Activated T-cell treated with anti-CD3 and anti-CD28 coated beads, Interleukin-2, amount 50 U/mL, for 24 hours (primary cell): ENCODE data around the gene ADCY5.

Source experiments
- DNase-seq: peaks from one replicate; pipeline ENCODE4 v3.0.0-alpha.2; 2020
- H3K27ac Mint-ChIP-seq: 2 replicates; pipeline ENCODE4 v1.8.0; 2020; ENCODE audit warnings: mild to moderate bottlenecking, mixed read lengths
- H3K27me3 Mint-ChIP-seq: 2 replicates; pipeline ENCODE4 v1.8.0; 2020; ENCODE audit warnings: mixed read lengths
- H3K36me3 Mint-ChIP-seq: 2 replicates; pipeline ENCODE4 v1.8.0; 2020; ENCODE audit warnings: low read depth, mixed read lengths
- H3K4me1 Mint-ChIP-seq: 2 replicates; pipeline ENCODE4 v1.8.0; 2020; ENCODE audit warnings: low read depth, mixed read lengths
- H3K4me3 Mint-ChIP-seq: 2 replicates; pipeline ENCODE4 v1.8.0; 2020; ENCODE audit warnings: mild to moderate bottlenecking, moderate library complexity, mixed read lengths
- H3K9me3 Mint-ChIP-seq: 2 replicates; pipeline ENCODE4 v1.8.0; 2020; ENCODE audit warnings: mixed read lengths

Gene ADCY5

GRCh38 chr3:123396171-123397049, 52.5 kb downstream of the ADCY5 start:
- H3K4me3 Mint-ChIP-seq: no peak overlapping the region
- H3K4me1 Mint-ChIP-seq: no peaks in the 10 kb centered on the region
- no peaks in the 10 kb centered on the region for H3K9me3 Mint-ChIP-seq
- no peak for DNase-seq
- H3K27ac Mint-ChIP-seq: no peak overlapping the region
- peaks cover 32% of the 10 kb centered on the region for H3K27me3 Mint-ChIP-seq
- no peaks in the 10 kb centered on the region for H3K36me3 Mint-ChIP-seq

GRCh38 chr3:123395235-123395634, 53.7 kb downstream of the ADCY5 start:
- no peak overlapping the region for H3K27ac Mint-ChIP-seq
- H3K4me3 Mint-ChIP-seq: no peak overlapping the region
- DNase-seq: no peak
- peaks cover 28% of the 10 kb centered on the region for H3K27me3 Mint-ChIP-seq
- H3K36me3 Mint-ChIP-seq: no peaks in the 10 kb centered on the region
- H3K4me1 Mint-ChIP-seq: no peaks in the 10 kb centered on the region
- H3K9me3 Mint-ChIP-seq: no peaks in the 10 kb centered on the region

- H3K9me3 Mint-ChIP-seq: no peaks in the 10 kb centered on the region
- H3K36me3 Mint-ChIP-seq: no peaks in the 10 kb centered on the region
- H3K27ac Mint-ChIP-seq: no peak overlapping the region
- no peaks in the 10 kb centered on the region for H3K4me1 Mint-ChIP-seq
- H3K4me3 Mint-ChIP-seq: no peak overlapping the region
- no peak for DNase-seq
- H3K27me3 Mint-ChIP-seq: peaks cover 21% of the 10 kb centered on the region
Observed at GRCh38 chr3:123394391-123395020, 54.4 kb downstream of the ADCY5 start.

DNA sequence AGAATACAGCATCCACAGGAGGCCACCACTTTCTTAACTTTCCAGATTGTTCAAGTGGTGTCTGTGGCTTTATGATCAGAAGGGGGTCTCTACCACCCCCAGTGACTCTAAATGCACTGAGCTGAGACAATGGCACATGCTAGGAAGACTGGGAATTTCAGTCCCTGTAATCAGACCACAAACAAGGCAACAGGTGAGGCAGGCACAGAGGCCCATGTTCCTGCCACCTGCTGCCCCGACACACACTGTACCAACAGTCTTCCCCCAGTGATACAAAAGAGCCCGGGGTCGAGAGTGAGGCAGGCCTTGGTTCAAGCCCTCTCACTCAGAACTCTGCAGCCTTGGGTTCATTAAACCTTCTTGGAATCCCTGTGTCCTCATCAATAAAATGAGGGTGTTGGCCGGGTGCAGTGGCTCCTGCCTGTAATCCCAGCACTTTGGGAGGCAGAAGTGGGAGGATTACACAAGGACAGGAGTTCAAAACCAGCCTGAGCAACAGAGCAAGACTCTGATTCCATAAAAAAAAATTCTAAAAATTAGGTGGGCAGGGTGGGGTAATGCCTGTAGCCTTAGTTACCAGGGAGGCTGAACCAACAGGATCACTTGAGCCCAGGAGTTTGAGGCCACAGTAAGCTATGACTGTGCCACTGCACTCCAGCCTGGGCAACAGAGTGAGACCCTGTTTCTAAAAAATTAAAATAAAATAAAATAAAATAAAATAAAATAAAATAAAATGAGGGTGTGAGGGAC, 55.8 kb downstream of the ADCY5 start:
- Mint-ChIP-seq H3K4me1 (no peaks in the 10 kb centered on the region), H3K4me3 (no peak overlapping the region), H3K27me3 (peaks cover 12% of the 10 kb centered on the region), H3K27ac (no peak overlapping the region), H3K9me3 (no peaks in the 10 kb centered on the region), H3K36me3 (no peaks in the 10 kb centered on the region)
- no peak for DNase-seq

- DNase-seq: no peak
- Mint-ChIP-seq H3K27me3 (peaks cover 13% of the 10 kb centered on the region), H3K9me3 (no peaks in the 10 kb centered on the region), H3K36me3 (no peaks in the 10 kb centered on the region), H3K4me3 (no peak overlapping the region), H3K4me1 (no peaks in the 10 kb centered on the region), H3K27ac (no peak overlapping the region)
Observed at GRCh38 chr3:123392368-123392767, 56.5 kb downstream of the ADCY5 start.

DNA sequence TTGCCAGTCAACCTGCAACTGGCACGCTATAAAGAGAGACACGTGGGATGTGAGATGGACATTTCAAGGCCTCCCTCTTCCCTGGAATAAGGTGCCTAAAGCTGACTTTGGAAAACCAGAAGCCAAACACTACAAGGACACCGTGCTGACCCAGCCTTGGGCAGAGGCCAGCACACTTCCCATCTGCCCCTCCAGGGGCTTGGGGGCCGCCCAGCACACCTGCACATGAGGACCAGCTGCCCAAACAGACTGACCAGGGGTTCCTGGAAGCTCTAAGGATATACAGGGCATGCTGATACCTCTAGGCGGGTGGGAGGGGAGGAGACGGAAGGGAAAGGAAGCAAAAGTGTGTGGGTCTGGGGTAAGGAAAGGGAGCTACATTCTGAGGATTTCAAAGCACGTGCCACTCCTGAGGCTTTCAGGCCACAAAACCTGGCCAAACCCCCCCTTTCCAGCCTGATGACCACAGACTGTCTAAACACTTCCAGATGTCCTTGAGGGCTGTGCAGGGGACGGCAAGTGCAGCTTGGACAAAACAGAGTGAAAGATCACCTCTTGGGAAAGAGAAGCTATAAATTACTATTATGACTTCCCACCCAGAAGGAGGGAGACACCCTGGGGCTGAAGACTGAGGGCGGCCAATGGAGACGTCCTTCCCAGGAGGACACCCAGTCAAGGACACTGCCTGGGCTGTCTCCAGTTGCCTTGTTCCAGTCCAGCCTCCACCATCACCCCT, 57.9 kb downstream of the ADCY5 start:
- Mint-ChIP-seq H3K27me3 (peaks cover 25% of the 10 kb centered on the region), H3K4me3 (no peak overlapping the region), H3K9me3 (no peaks in the 10 kb centered on the region), H3K4me1 (no peaks in the 10 kb centered on the region), H3K36me3 (no peaks in the 10 kb centered on the region), H3K27ac (no peak overlapping the region)
- no peak for DNase-seq

DNA sequence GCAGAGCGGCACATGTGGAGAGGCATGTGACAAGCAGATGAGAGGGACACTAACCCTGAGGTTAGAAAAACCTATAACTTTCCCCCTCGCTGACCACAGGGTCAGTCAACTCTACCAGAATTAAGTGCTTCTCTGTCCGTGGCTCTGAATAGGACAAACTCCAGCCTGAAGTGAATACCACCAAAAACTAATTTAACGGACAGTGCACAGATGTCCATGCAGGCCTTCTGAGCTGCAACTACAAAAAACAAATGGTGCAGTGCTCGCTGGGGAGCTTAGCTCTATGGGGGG, 59.3 kb downstream of the ADCY5 start:
- DNase-seq: no peak
- Mint-ChIP-seq H3K4me1 (no peaks in the 10 kb centered on the region), H3K9me3 (no peaks in the 10 kb centered on the region), H3K36me3 (no peaks in the 10 kb centered on the region), H3K4me3 (no peak overlapping the region), H3K27me3 (peaks cover 22% of the 10 kb centered on the region), H3K27ac (no peak overlapping the region)

GRCh38 chr3:123388811-123389627, 59.9 kb downstream of the ADCY5 start:
- Mint-ChIP-seq H3K4me3 (no peak overlapping the region), H3K36me3 (no peaks in the 10 kb centered on the region), H3K27me3 (peaks cover 17% of the 10 kb centered on the region), H3K4me1 (no peaks in the 10 kb centered on the region), H3K27ac (no peak overlapping the region), H3K9me3 (no peaks in the 10 kb centered on the region)
- no peak for DNase-seq

DNA sequence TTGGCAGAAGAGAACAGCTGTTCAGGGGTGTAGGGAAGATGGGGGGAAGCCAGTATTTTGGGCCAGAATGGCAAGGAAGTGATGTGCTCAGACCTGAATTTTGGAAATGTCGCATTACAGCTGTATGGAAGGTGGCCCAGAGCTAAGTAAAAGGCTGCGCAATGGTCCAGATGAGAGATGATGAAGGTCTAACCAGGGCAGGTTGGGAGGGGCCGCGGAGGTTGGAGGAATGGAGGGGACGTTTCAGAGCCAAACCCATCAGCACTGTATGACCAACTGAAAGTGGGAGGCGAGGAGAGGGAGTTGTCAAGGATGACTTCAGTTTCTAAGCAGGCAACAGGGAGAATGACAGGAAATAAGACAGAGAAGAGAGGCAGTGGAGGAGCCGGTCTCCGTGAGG, 60.8 kb downstream of the ADCY5 start:
- DNase-seq: no peak
- H3K4me1 Mint-ChIP-seq: no peaks in the 10 kb centered on the region
- H3K27ac Mint-ChIP-seq: no peak overlapping the region
- no peaks in the 10 kb centered on the region for H3K9me3 Mint-ChIP-seq
- H3K27me3 Mint-ChIP-seq: peaks cover 17% of the 10 kb centered on the region
- H3K36me3 Mint-ChIP-seq: no peaks in the 10 kb centered on the region
- H3K4me3 Mint-ChIP-seq: no peak overlapping the region

- H3K27me3 Mint-ChIP-seq: peaks cover 17% of the 10 kb centered on the region
- no peak for DNase-seq
- H3K36me3 Mint-ChIP-seq: no peaks in the 10 kb centered on the region
- H3K4me1 Mint-ChIP-seq: no peaks in the 10 kb centered on the region
- no peaks in the 10 kb centered on the region for H3K9me3 Mint-ChIP-seq
- no peak overlapping the region for H3K4me3 Mint-ChIP-seq
- no peak overlapping the region for H3K27ac Mint-ChIP-seq
Observed at GRCh38 chr3:123387532-123387931, 61.4 kb downstream of the ADCY5 start.

- Mint-ChIP-seq H3K27ac (no peak overlapping the region), H3K36me3 (no peaks in the 10 kb centered on the region), H3K4me3 (no peak overlapping the region), H3K9me3 (no peaks in the 10 kb centered on the region), H3K27me3 (peaks cover 17% of the 10 kb centered on the region), H3K4me1 (no peaks in the 10 kb centered on the region)
- no peak for DNase-seq
Observed at GRCh38 chr3:123386477-123387040, 62.3 kb downstream of the ADCY5 start.

GRCh38 chr3:123385981-123386380, 62.9 kb downstream of the ADCY5 start:
- no peaks in the 10 kb centered on the region for H3K4me1 Mint-ChIP-seq
- H3K27ac Mint-ChIP-seq: no peak overlapping the region
- no peaks in the 10 kb centered on the region for H3K9me3 Mint-ChIP-seq
- DNase-seq: no peak
- peaks cover 17% of the 10 kb centered on the region for H3K27me3 Mint-ChIP-seq
- H3K36me3 Mint-ChIP-seq: no peaks in the 10 kb centered on the region
- no peak overlapping the region for H3K4me3 Mint-ChIP-seq

- no peaks in the 10 kb centered on the region for H3K4me1 Mint-ChIP-seq
- no peaks in the 10 kb centered on the region for H3K9me3 Mint-ChIP-seq
- H3K36me3 Mint-ChIP-seq: no peaks in the 10 kb centered on the region
- peaks cover 17% of the 10 kb centered on the region for H3K27me3 Mint-ChIP-seq
- no peak for DNase-seq
- no peak overlapping the region for H3K27ac Mint-ChIP-seq
- no peak overlapping the region for H3K4me3 Mint-ChIP-seq
Observed at GRCh38 chr3:123385499-123385898, 63.4 kb downstream of the ADCY5 start.

DNA sequence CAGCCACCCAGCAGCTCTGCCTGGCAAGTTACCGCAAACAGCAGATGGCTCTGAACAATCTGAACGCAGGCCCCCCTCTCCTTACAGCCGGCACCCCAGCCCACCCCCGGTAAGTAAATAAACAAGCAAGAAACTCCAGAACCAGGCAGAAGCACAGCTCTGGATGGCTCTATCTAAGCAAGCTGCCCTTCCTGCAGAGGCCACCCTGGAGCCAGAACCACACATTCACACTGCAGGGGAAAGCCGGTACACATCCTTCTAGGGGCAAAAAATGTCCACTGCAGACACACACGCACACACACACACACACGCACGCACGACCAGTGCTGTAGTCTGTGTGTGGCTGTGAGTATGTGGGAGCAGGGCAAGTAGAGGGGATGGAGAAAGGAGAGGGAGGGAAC, 63.9 kb downstream of the ADCY5 start:
- H3K4me3 Mint-ChIP-seq: no peak overlapping the region
- no peaks in the 10 kb centered on the region for H3K9me3 Mint-ChIP-seq
- no peak for DNase-seq
- H3K36me3 Mint-ChIP-seq: no peaks in the 10 kb centered on the region
- H3K4me1 Mint-ChIP-seq: no peaks in the 10 kb centered on the region
- H3K27me3 Mint-ChIP-seq: peaks cover 17% of the 10 kb centered on the region
- H3K27ac Mint-ChIP-seq: no peak overlapping the region
